HG02798 (cell line): ENCODE results near the gene RFWD3.

Experiments
- ATAC-seq: cut with Tn5 transposase; IDR thresholded peaks from one replicate; pipeline ENCODE4 v1.9.1; 2021; ENCODE audit warnings: mild to moderate bottlenecking; ENCODE audit not compliant: unreplicated experiment, poor library complexity

RFWD3 gene

DNA sequence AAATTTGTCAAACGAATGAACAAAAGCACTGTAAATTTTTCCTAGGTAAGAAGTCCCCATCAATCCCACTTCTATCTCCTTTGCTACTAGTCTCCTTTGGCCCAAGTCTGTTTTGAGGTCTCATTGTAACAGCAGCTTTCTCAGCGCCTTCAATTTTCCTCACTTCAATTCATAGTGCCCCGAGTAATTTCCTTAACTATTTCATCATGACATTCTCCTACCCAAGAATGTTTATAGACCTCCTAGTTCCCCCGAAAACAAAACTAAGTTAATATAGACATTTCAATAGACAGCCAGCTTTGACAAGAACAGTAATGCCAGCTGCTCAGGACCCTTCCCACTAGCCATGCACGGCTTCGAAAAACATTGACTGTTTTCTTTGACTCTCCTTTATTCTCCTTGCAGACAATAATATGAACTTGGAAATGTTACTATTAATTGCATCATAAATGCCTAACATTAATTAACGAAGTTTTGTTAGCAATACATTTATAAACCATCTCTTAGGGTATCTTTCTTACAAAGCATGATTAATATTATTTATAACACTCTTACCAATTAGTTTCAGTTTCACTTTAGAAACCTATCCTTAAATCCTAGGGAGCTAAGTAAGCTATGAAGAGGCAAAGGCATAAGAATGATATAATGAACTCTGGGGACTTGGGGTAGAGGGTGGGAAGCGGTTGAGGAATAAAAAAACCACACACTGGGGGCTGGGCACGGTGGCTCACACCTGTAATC is 82.6 kb downstream of the RFWD3 start:
- no peak for ATAC-seq

DNA sequence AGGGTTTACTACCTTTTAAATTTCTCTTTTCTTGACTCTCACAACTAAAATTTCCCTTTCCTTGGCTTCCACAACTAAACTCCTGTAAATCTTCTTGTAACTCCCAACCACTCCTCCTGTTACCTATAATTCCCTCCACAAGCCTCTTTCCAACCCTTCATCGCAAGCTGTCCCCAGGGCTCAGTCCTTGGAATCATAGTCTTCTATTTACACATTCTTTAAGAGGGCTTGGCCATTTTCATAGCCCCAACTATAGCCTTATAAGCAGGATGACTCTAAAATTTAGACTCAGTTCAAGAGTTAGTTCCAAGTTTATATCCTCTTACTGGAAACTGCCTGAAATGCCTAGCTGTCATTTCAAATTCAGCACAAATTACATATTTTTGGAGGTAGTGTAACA is 83.7 kb downstream of the RFWD3 start:
- ATAC-seq: no peak

DNA sequence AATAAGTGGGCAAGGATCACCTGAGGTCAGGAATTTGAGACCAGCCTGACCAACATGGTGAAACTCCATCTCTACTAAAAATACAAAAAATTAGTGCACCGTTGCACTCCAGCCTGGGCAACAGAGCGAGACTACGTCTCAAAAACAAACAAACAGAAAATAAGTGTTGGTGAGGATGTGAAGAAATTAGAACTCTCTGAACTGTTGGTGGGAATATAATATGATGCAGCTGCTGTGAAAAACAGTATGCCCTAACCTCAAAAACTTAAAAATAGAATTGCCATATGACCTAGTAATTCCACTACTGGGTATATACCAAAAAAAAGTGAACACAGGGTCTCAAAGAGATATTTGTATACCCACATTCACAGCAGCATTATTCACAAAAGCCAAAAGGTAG is 85.8 kb downstream of the RFWD3 start:
- peak; percentile 33 for ATAC-seq

DNA sequence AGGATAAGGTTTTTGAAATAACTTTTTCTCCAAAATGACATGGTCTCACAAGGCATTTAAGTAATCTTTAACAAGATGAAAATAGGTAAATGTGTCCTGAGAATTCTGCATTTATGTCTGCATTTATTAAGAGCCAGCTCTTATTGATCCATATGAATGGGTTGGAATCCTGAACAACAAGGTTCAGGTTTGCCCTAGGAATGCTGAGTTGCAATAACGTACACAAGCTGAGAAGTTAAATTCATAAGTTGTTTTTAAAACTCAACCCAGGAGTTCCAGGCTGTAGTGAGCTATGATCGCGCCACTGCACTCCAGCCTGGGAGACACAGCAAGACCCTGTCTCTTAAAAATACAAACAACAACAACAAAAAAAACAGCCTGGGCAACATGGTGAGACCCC is 87.8 kb downstream of the RFWD3 start:
- ATAC-seq: no peak

DNA sequence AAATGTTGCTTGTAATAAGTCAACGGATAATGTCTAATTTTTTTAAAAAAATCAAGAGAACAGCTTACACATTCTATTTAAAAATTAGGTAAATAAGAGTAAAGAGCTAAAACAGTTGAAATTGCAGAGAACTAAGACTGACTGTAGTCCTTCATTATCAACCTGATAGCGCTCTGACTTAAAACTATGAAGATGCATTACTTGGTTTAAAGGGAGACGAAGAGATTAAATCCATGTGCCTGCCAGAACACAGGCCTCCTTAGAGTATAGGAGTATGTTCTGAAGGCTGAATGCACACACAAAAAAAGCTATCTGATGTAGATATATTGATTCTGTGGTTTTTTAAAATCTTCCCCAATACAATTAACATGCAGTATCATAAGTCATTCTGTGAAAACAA is 88.2 kb downstream of the RFWD3 start:
- no peak for ATAC-seq

DNA sequence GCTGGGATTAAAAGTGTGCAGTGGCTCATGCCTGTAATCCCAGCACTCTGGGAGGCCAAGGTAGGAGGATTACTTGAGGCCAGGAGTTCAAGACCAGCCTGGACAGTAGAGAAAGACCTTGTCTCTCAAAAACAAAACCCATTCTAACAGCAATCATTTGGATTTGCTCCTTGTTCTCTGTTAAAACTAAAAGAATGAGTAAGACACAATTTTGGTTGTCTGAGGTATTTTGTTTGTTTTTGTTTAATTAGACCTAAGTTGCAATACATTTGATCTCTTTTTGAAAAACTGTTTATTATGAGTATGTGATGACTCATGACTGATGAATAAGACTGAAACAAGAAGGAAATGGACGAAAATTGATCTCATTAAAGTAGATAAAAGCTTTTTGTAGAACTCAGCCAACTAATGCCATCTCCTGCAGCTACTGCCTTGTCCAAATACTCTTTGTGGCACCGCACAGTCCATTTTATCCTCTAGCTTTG is 88.8 kb downstream of the RFWD3 start:
- no peak for ATAC-seq

DNA sequence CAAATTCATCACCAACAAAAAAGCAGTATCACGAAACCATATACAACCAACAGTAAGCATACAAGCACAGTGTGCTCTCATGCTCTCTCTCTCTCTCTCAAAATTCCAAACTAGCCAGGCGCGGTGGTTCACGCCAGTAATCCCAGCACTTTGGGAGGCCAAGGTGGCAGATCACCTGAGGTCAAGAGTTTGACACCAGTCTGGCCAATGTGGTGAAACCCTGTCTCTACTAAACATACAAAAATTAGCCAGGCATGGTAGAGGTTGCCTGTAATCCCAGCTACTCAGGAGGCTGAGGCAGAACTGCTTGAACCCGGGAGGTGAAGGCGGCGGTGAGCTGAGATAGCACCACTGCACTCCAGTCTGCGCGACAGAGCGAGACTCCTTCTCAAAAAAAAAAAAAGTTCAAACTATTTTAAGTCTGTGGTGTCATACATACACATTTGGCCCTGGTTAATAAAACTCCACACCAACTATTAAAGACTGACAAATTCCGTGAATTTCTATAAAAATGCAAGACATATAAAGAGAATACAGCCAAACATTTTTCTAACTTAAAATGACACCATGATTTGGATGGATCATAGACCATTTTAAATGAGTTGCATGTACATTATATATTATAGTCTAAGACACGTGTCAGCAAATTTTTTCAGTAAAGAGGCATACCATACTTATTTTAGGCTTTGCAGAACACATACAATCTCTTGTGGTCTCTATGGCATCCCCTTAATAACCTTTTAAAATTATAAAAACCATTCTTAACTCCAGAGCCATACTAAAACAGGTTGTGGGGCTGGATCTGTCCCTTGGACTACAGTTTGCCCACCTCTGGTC is 90.7 kb downstream of the RFWD3 start:
- no peak for ATAC-seq

DNA sequence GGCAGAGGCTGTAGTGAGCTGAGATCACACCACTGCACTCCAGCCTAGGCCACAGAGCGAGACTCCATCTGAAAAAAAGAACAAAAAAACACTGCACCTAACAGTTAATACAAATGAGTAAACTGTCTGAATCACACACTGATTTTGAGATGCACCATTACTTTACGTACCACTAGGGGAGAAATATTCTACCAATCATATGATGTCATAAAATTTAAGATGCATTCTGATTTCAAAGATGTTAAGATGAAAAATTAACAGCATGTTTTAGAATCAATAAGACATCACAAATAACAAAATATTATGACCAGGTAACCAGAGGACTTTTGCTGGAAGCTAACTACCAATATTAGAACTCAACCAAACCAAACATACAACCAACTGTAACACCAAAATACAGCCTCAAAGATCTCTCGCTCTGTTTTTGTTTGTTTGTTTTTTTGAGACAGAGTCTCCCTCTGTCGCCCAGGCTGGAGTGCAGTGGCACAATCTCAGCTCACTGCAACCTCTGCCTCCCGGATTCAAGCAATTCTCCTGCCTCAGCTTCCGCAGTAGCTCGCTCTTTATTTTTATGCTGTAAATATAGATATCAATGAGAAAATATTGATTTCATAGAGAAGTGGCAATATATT is 91.4 kb downstream of the RFWD3 start:
- no peak for ATAC-seq

DNA sequence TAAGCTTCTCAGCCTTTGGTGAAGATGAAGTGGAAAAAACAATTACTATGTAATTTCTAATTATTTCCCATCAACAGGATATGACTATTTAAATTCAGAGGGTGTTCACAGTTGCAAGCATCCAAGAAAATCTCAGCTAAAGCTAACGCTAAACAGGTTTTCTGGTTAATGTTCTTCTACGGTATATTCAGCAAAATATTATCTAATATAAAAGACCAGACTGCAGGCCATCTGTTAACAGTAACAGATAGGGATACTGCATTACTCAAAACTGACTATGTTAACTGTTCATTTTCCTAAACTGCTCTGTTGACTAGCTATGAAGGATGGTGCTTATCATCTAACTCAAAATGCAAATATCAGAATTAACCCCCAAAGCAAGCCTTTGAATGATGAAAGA is 92.5 kb downstream of the RFWD3 start:
- no peak for ATAC-seq

DNA sequence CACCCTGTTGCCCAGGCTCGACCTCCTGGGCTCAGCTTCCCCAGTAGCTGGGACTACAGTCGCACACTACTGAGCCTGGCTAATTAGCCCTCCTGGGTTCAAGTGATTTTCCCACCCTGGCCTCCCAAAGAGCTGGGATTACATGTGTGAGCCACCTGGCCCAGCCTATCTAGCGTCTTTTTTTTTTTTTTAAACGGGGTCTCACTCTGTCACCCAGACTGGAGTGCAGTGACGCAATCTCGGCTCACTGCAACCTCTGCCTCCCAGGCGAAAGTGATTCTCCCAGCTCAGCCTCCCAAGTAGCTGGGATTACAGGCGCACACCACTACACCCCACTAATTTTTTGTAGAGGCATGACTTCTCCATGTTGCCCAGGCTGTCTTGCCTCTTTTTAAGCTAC is 93.1 kb downstream of the RFWD3 start:
- ATAC-seq: no peak
